HepG2 (cell line): Measurements from ENCODE around the gene NOS1AP. TPM values are rescaled to one million over a fixed set of nuclear protein-coding genes. Genes with fewer than 3 reads are reported as not detected.

Experiments used
- ATAC-seq: fragments of 200-7000 bp; cut with Tn5 transposase; 3 replicates; pipeline ENCODE4 v1.9.1; 2020; ENCODE audit warnings: mild to moderate bottlenecking, moderate library complexity
- BruUV-seq: library from RNA; stranded (reverse); fragments of 400-500 nt; replicated peaks from 2 replicates; lab custom pipeline; 2021; lab: Mats Ljungman, UMichigan
- CTCF ChIA-PET: fragments of 300-600 bp; formaldehyde crosslinking; extraction: SDS; loops from one replicate; lab custom pipeline; 2021; ENCODE audit warnings: low total read pairs, inconsistent platforms, low intra/inter-chr PET ratio; lab: Yijun Ruan, JAX
- POLR2A ChIA-PET: fragments of 350-600 bp; sonication (Branson Sonifier 250); formaldehyde crosslinking; loops from one replicate; lab custom pipeline; 2020; ENCODE audit warnings: antibody characterized with exemption, inconsistent platforms; lab: Yijun Ruan, JAX
- DNase-seq: peaks from one replicate; pipeline ENCODE4 v3.0.0-alpha.2; 2015; ENCODE audit warnings: low spot score
- FAIRE-seq: peaks from 3 replicates; lab custom pipeline; 2011; peaks lifted over from hg19 to GRCh38; lab: Jason Lieb, UNC
- H2AFZ ChIP-seq: one replicate; pipeline ENCODE4 v1.6.1; 2011; ENCODE audit warnings: low read length, inconsistent platforms
- H3K27ac ChIP-seq: fragments of 300-600 bp; 3 replicates; pipeline ENCODE4 v1.8.0; 2011; ENCODE audit warnings: mixed run types, mild to moderate bottlenecking, mixed read lengths, low read length, inconsistent platforms; ENCODE audit not compliant: insufficient read depth; ENCODE audit errors: extremely low read length
- H3K27me3 ChIP-seq, 2 experiments: fragments of 200-600 bp in 1 of 2; 2 replicates in 1 of 2; 3 replicates in 1 of 2; pipeline versions ENCODE4 v1.6.0 to v1.8.0; 2011; ENCODE audit warnings: low read length in 2 of 2, mild to moderate bottlenecking in 2 of 2, moderate library complexity in 2 of 2, inconsistent platforms in 1 of 2; ENCODE audit not compliant: insufficient read depth in 2 of 2, control insufficient read depth in 1 of 2
- H3K36me3 ChIP-seq, 2 experiments: fragments of 200-600 bp in 1 of 2; replicated peaks in 1 of 2; 2 replicates in 1 of 2; 3 replicates in 1 of 2; pipeline versions ENCODE4 v1.5.1 to v1.8.0; 2011; ENCODE audit warnings: low read length in 2 of 2, inconsistent platforms in 1 of 2; ENCODE audit not compliant: insufficient read depth in 2 of 2, control insufficient read depth in 1 of 2
- H3K4me1 ChIP-seq: 2 replicates; pipeline ENCODE4 v1.5.1; 2012; ENCODE audit warnings: low read length, inconsistent platforms; ENCODE audit not compliant: insufficient read depth
- H3K4me2 ChIP-seq: 2 replicates; pipeline ENCODE4 v1.6.0; 2011; ENCODE audit warnings: low read depth, low read length, inconsistent platforms
- H3K4me3 ChIP-seq, 3 experiments: fragments of 200-600 bp in 1 of 3; sonication (generic), shearing (Covaris generic) in 1 of 3; replicated peaks in 1 of 3; 2 replicates each; pipeline ENCODE4 v1.5.1; 2011 to 2016; ENCODE audit warnings: low read length in 3 of 3, inconsistent platforms in 2 of 3, low read depth in 2 of 3, mild to moderate bottlenecking in 2 of 3, control low read depth in 1 of 3, mixed read lengths in 1 of 3; ENCODE audit not compliant: insufficient read depth in 1 of 3
- H3K79me2 ChIP-seq: one replicate; pipeline ENCODE4 v1.6.1; 2011; ENCODE audit warnings: low read length, inconsistent platforms; ENCODE audit not compliant: insufficient read depth
- H3K9ac ChIP-seq: 2 replicates; pipeline ENCODE4 v1.6.0; 2011; ENCODE audit warnings: mild to moderate bottlenecking, low read depth, low read length, inconsistent platforms; ENCODE audit not compliant: insufficient read depth
- H3K9me3 ChIP-seq: 2 replicates; pipeline ENCODE4 v1.5.1; 2012; ENCODE audit warnings: mild to moderate bottlenecking, low read length
- H4K20me1 ChIP-seq: 2 replicates; pipeline ENCODE4 v1.6.0; 2011; ENCODE audit warnings: inconsistent platforms, mild to moderate bottlenecking, low read length, moderate library complexity; ENCODE audit not compliant: insufficient read depth
- ADNP ChIP-seq: sonication (generic); formaldehyde crosslinking; IDR thresholded peaks from 2 replicates; pipeline ENCODE4 v1.4.0; 2020; ENCODE audit warnings: missing genetic modification reagents
- BORCS8-MEF2B ChIP-seq: sonication (generic); formaldehyde crosslinking; IDR thresholded peaks from 2 replicates; pipeline ENCODE4 v1.8.0; 2022; ENCODE audit warnings: mild to moderate bottlenecking, missing genetic modification reagents
- FOSL1 ChIP-seq: sonication (generic); formaldehyde crosslinking; IDR thresholded peaks from 2 replicates; pipeline ENCODE4 v1.9.0; 2021; ENCODE audit warnings: missing genetic modification reagents, borderline replicate concordance
- FOXA3 ChIP-seq: IDR thresholded peaks from 2 replicates; pipeline ENCODE4 v1.6.1; 2016; ENCODE audit warnings: missing genetic modification reagents, missing compliant biosample characterization
- GTF3A ChIP-seq: sonication (generic); formaldehyde crosslinking; conservative IDR thresholded peaks from 2 replicates; pipeline ENCODE4 v1.4.0; 2020; ENCODE audit warnings: mild to moderate bottlenecking, missing genetic modification reagents
- HCFC1 ChIP-seq: fragments of 150-350 bp; IDR thresholded peaks from 2 replicates; pipeline ENCODE4 v1.6.1; 2014; ENCODE audit warnings: low read depth, low read length
- HNRNPH1 ChIP-seq: fragments of 200-400 bp; formaldehyde crosslinking; optimal IDR thresholded peaks from 2 replicates; pipeline ENCODE3; 2017; ENCODE audit warnings: mild to moderate bottlenecking, low read depth, low read length
- KAT8 ChIP-seq: IDR thresholded peaks from 2 replicates; pipeline ENCODE4 v1.6.1; 2016; ENCODE audit warnings: missing genetic modification reagents, missing compliant biosample characterization
- RAD51 ChIP-seq: fragments of 450-650 bp; IDR thresholded peaks from 2 replicates; pipeline ENCODE4 v1.6.1; 2016; ENCODE audit warnings: borderline replicate concordance
- SMARCE1 ChIP-seq: fragments of 450-650 bp; IDR thresholded peaks from 2 replicates; pipeline ENCODE4 v1.6.1; 2017; ENCODE audit warnings: borderline replicate concordance
- SRSF1 ChIP-seq: fragments of 200-400 bp; formaldehyde crosslinking; optimal IDR thresholded peaks from 2 replicates; pipeline ENCODE3; 2017; ENCODE audit warnings: mild to moderate bottlenecking, low read depth, low read length, moderate library complexity
- SRSF4 ChIP-seq: fragments of 200-400 bp; formaldehyde crosslinking; IDR thresholded peaks from one replicate; pipeline ENCODE4 v1.6.1; 2018; ENCODE audit warnings: mild to moderate bottlenecking, low read depth, low read length, moderate library complexity; ENCODE audit not compliant: poor library complexity, severe bottlenecking
- XBP1 ChIP-seq: sonication (generic); formaldehyde crosslinking; IDR thresholded peaks from 2 replicates; pipeline ENCODE4 v1.5.0; 2020; ENCODE audit warnings: missing genetic modification reagents
- ZNF205 ChIP-seq: IDR thresholded peaks from 2 replicates; pipeline ENCODE4 v1.6.1; 2018; ENCODE audit warnings: missing biosample characterization, missing genetic modification reagents
- ZNF567 ChIP-seq: sonication (generic); formaldehyde crosslinking; IDR thresholded peaks from 2 replicates; pipeline ENCODE4 v1.8.1; 2023; ENCODE audit warnings: mild to moderate bottlenecking, missing genetic modification reagents, borderline replicate concordance
- ZNF839 ChIP-seq: sonication (generic); formaldehyde crosslinking; IDR thresholded peaks from 2 replicates; pipeline ENCODE4 v1.4.0; 2020; ENCODE audit warnings: missing genetic modification reagents, mild to moderate bottlenecking, borderline replicate concordance
- WGBS: methylation state at CpG from one replicate; pipeline ENCODE4 v1.1.6; 2017; ENCODE audit warnings: low lambda C conversion rate; 5-methylcytosine and 5-hydroxymethylcytosine counted together
- in situ Hi-C: cut with HindIII; loops from 2 replicates; pipeline ENCODE4 v1.10.0; 2017; ENCODE audit warnings: low pct_unique_long_range_greater_than_20kb; ENCODE audit not compliant: extremely low pct_ligation_motif_present
- intact Hi-C: fragments of 100-400 bp; cut with micrococcal nuclease; formaldehyde crosslinking; loops from one replicate; pipeline ENCODE4 v1.10.0; 2022; ENCODE audit not compliant: unreplicated experiment
- polyA plus RNA-seq, 8 experiments: library from polyadenylated mRNA; depleted of rRNA in 3 of 8; stranded (reverse) in 7 of 8; unstranded in 1 of 8; fragments of >200 nt; fragmentation: Illumina TruSeq in 4 of 8; extraction: Trizol in 4 of 8; gene quantifications; 2 replicates each; pipeline versions ENCODE4 v1.2.1 to v1.2.3, GENCODE V29; 2011 to 2016; ENCODE audit warnings: low read depth in 4 of 8, missing spikeins in 1 of 8, mixed read lengths in 1 of 8; ENCODE audit not compliant: insufficient read depth in 1 of 8
- total RNA-seq, 5 experiments: library from RNA; depleted of rRNA; stranded (reverse); fragments of >200 nt; fragmentation: Illumina TruSeq; extraction: Trizol; gene quantifications; 2 replicates each; pipeline ENCODE4 v1.2.3, GENCODE V29; 2016; ENCODE audit warnings: low read depth in 1 of 5
- TF ChIP-seq, protein P1 (sequence below): IDR thresholded peaks from 2 replicates; pipeline ENCODE4 v1.4.0; 2020; ENCODE audit warnings: mild to moderate bottlenecking, missing genetic modification reagents
- TF ChIP-seq, protein P2 (sequence below): sonication (generic); formaldehyde crosslinking; IDR thresholded peaks from 2 replicates; pipeline ENCODE4 v1.8.1; 2023; ENCODE audit warnings: mild to moderate bottlenecking, missing genetic modification reagents

Gene NOS1AP
- total and polyA plus RNA-seq, 2 of the 13 experiments (the other 11 are each of a cell fraction or from before 2014, with no cell fraction given): 2.0 to 3.3 TPM

DNA sequence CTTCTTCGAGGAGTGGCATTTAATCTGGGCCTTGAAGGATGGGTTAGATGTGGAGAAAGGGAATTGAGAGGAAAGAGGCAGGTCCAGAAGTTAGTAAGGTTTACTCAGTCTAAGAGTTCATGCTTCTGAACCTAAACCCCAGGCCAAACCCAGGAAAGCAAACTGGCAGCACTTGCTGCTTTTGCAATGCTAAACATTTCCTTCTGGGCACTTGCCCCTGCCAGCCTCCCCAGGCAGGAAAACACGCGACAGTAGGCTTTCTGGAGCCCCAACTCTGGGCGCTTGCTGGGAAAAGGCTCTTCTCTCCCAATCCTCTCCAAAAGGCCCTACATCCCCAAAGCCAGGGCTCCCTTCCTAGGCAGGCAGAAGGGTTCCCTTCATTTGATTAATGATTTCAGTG, 48.4 kb upstream of the NOS1AP start:
- POLR2A ChIA-PET: no interaction called here

DNA sequence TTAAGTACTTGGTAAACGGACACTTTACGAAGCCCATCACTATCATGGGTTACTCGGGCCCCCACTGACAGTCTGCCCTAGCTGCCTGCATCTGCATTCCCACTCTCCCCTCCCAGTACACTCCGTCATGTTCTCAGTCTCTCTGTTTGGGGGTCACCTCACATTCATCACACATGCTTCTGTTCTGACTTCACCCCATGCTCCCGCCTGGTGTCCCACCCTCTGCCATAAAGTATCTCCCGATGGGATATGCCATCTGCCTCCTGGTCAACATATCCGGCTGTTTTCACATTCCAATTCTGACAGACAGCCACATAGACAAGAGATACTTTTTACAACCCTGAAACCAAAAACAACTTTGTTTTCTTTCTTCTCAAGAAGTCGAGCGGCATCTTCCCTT, 46.9 kb upstream of the NOS1AP start:
- Histone ChIP-seq H3K36me3 (no peaks in the 10 kb centered on the region), H3K27ac (no peak overlapping the region), H3K27me3 (peaks cover 3 to 32% of the 10 kb centered on the region in 2 experiments), H3K9me3 (peaks cover 9% of the 10 kb centered on the region; the same call in 1 of the 2 replicates), H4K20me1 (no peaks in the 10 kb centered on the region), H3K4me1 (0 out of 2 replicates have a peak, but pooled peaks cover 5% of the 10 kb centered on the region), H3K79me2 (no peaks in the 10 kb centered on the region), H3K9ac (no peak overlapping the region), H3K4me2 (no peak overlapping the region), H2AFZ (no peak overlapping the region), H3K4me3 (no peak overlapping the region)
- in situ Hi-C loops: no loop called here
- intact Hi-C loops: no loop called here
- ChIA-PET POLR2A (no interaction called here), CTCF (no interaction called here)
- DNase-seq (no peak), FAIRE-seq (no peak), ATAC-seq (no peak)
- 76% methylated on average over 9 of the region's 9 CpGs for WGBS
- BruUV-seq: no TSS peak
- TF ChIP-seq ZNF205 (CRISPR knock-in tag) (no peak), ADNP (no peak), BORCS8-MEF2B (CRISPR knock-in tag) (no peak), ZNF567 (CRISPR knock-in tag) (no peak), HCFC1 (no peak), KAT8 (no peak), ZNF839 (CRISPR knock-in tag) (no peak), SRSF1 (no peak), FOXA3 (CRISPR knock-in tag) (no peak), HNRNPH1 (no peak), SRSF4 (no peak), FOSL1 (CRISPR knock-in tag) (no peak)
- TF ChIP-seq, protein P1, sequence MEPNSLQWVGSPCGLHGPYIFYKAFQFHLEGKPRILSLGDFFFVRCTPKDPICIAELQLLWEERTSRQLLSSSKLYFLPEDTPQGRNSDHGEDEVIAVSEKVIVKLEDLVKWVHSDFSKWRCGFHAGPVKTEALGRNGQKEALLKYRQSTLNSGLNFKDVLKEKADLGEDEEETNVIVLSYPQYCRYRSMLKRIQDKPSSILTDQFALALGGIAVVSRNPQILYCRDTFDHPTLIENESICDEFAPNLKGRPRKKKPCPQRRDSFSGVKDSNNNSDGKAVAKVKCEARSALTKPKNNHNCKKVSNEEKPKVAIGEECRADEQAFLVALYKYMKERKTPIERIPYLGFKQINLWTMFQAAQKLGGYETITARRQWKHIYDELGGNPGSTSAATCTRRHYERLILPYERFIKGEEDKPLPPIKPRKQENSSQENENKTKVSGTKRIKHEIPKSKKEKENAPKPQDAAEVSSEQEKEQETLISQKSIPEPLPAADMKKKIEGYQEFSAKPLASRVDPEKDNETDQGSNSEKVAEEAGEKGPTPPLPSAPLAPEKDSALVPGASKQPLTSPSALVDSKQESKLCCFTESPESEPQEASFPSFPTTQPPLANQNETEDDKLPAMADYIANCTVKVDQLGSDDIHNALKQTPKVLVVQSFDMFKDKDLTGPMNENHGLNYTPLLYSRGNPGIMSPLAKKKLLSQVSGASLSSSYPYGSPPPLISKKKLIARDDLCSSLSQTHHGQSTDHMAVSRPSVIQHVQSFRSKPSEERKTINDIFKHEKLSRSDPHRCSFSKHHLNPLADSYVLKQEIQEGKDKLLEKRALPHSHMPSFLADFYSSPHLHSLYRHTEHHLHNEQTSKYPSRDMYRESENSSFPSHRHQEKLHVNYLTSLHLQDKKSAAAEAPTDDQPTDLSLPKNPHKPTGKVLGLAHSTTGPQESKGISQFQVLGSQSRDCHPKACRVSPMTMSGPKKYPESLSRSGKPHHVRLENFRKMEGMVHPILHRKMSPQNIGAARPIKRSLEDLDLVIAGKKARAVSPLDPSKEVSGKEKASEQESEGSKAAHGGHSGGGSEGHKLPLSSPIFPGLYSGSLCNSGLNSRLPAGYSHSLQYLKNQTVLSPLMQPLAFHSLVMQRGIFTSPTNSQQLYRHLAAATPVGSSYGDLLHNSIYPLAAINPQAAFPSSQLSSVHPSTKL (CRISPR knock-in tag): no peak
- TF ChIP-seq, protein P2, sequence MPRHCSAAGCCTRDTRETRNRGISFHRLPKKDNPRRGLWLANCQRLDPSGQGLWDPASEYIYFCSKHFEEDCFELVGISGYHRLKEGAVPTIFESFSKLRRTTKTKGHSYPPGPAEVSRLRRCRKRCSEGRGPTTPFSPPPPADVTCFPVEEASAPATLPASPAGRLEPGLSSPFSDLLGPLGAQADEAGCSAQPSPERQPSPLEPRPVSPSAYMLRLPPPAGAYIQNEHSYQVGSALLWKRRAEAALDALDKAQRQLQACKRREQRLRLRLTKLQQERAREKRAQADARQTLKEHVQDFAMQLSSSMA (CRISPR knock-in tag): no peak

More for the DNA sequence above, 48.4 kb upstream of the NOS1AP start:
- no peak overlapping the region for H3K4me3 ChIP-seq
- CTCF ChIA-PET: no interaction called here
- FAIRE-seq (no peak), ATAC-seq (no peak), DNase-seq (no peak)
- intact Hi-C loops: no loop called here
- H3K27ac ChIP-seq: no peak overlapping the region
- no peak overlapping the region for H2AFZ ChIP-seq
- no peaks in the 10 kb centered on the region for H3K36me3 ChIP-seq
- no peaks in the 10 kb centered on the region for H3K79me2 ChIP-seq
- H3K9ac ChIP-seq: no peak overlapping the region
- H3K27me3 ChIP-seq: peaks cover 3 to 32% of the 10 kb centered on the region in 2 experiments; a peak in 3 of 5 replicates
- TF ChIP-seq GTF3A: no peak
- TF ChIP-seq SMARCE1: no peak
- TF ChIP-seq KAT8: no peak
- TF ChIP-seq XBP1 (CRISPR knock-in tag): no peak
- no peak for TF ChIP-seq RAD51
- TF ChIP-seq, all 625 proteins: peak for 0
- Histone ChIP-seq H3K9me3 (0 out of 2 replicates have a peak, but pooled peaks cover under 1% of the 10 kb centered on the region), H3K4me1 (0 out of 2 replicates have a peak, but pooled peaks cover 5% of the 10 kb centered on the region), H4K20me1 (no peaks in the 10 kb centered on the region), H3K4me2 (no peak overlapping the region)
- WGBS: 48% methylated on average over 4 of the region's 4 CpGs
- BruUV-seq: no TSS peak
- in situ Hi-C loops: no loop called here
